ENCODE data around the gene GHRHR.

The GHRHR gene

GRCh38 chr7:30987178-30987577, 23.4 kb downstream of the GHRHR start:
- DNase-seq: no peak

GRCh38 chr7:30987936-30988335, 24.2 kb downstream of the GHRHR start:
- DNase-seq: no peak

- DNase-seq: no peak
Observed at GRCh38 chr7:30988351-30989005, 24.7 kb downstream of the GHRHR start.

DNA sequence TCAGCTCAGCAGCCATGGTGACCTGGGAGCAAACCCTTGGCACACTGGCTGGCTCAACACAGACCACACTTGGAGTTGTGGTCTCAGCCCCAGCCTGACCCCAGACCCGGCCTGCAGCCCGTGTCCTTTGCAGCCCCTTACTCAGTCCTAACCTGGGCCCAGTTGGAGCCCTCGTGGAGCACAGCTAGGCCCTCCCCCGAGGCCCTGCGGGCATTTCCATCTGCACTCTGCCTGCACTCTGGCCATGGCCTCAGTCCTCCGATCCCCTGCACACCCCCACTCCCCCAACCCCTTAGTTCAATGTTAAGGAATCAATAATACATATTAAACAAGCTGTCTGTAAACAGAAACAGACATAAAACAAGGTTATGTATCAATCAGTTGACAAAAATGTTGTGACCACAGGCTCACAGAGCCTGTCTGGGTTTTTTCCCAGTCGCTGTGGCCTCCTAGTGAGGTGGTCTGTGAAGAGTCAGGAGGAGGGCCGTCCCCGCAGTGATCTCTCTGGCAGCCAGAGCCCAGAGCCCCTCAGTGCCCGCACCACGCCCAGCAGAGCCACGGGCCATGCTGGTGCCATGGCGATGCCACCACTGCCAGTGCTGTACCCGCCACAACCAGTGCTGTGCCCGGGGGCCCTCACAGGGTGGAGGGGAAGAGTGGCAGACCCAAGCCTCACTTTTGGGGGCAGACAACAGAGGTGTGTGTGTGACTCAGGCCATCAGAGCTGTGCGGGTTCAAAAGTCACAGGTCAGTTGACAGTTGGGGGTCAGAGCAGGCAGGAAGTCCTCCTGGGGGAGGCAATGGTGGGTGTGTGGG, 25.5 kb downstream of the GHRHR start:
- DNase-seq: no peak

DNA sequence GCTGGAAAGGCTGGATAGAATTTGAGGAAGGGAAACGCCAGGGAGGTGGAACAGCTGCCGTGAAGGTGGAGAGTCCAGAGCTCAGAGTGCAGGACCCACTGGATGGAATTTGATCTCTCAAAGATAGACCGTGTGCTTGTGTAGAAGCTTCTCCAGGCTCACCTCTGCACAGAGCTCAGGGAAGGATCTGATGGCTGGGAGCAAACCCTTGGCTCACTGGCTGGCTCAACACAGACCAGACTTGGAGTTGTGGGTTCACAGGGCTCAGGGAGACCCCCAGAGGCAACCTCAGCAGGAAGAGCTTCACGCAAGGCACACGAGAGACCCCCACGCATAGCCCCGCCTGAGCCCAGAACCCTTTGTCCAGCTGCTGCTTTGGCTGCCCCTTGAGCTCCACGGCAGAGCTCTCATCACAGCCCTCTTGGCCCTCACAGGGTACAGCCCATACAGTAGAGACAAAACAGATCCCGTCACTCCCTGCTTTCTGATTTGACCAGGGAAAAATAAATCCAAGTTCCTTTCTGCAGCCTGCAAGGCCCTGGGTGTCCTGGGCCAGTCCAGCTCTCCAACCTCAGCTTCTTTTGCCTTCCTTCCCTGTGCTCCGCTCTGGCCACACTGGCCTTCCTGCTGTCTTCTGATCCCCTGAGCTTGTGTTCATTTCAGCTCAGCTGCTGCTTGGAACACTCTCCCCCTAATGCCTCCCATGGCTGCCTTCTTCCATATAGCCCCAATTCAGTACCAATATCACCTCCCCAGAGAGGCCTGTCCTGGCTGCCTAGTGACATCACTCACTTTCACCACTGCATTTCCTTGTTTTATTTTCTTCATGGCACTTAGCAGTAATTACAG, 26.3 kb downstream of the GHRHR start:
- no peak for DNase-seq

GRCh38 chr7:30990673-30991170, 27.0 kb downstream of the GHRHR start:
- no peak for DNase-seq

GRCh38 chr7:30992414-30992813, 28.7 kb downstream of the GHRHR start:
- DNase-seq: no peak

- DNase-seq: no peak
Observed at GRCh38 chr7:30994206-30995100, 30.7 kb downstream of the GHRHR start.

DNA sequence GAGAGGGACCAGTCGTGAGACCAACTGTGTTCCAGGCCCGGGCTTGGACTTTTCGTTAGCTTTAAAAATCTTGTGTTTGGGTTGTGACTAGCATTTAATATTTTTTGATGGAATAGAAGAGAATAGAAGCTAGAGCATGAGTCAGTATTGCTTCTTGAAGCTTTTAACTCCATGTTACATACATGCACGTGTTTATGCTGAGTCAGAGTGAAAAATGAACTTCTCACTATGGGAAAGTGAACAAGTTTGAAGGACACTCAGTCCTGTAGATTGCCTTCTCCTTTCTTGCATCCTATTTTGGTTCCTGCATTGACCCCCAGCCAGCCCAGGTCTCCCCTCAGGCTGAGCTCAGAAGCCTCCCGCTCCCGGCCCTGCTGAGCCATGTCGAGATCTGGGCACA, 31.8 kb downstream of the GHRHR start:
- DNase-seq: no peak

DNA sequence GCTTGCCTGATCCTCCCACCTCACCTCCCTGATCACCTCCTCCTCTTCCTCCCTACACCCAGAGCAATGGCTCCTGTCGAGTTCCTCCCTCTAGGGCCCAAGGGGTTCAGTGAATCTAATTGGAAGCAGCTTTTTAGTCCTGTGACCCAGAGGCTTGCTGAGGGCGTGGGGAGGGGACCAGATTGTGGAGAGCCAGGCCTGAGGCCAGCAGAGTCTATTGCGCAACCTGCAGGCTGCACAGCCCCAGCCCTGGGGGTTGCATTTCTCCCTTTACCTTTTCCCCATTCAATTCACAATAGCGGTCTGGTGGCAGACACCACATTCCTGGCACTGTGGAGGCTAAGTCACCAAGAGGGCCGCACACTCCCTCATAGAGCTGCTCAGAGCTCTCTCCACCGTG, 32.5 kb downstream of the GHRHR start:
- DNase-seq: no peak

DNA sequence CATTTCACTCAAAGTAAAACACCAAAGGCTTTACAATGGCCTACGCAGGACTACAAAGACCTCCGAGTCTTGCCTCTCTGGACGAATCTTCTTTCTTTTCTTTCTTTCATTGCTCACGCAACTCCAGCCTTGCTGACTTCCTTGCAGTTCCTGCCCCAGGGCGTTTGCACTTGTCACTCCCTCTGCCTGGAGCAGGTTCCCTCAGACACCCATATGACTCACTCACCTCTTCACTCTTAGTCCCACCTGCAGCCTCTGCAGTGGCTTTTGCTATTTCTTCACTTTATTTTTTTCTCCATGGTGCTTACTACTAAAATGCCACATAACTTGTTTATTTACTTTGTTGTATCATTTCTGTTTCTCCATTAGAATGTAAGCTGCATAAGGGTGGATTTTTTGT, 33.1 kb downstream of the GHRHR start:
- no peak for DNase-seq

DNA sequence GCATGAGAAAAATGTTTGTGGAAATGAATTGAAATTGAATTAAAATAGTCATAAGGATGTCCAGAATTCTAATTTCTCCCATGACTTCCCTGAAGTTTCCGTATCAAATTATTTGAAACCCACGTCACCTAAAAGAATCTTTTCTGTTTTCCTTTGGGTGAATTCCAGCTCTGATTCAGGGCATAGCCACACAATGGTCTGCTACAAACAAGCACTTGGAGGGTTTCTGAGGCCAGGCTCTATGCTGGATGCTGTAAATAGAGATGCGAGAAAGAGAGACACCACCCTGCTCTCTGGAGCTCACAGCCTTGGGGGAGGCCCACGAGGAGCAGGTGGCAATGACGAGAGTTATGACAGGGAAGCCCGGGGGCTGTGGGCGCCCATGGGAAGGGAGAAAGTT, 33.6 kb downstream of the GHRHR start:
- DNase-seq: no peak

- DNase-seq: no peak
Observed at GRCh38 chr7:30998180-30998579, 34.4 kb downstream of the GHRHR start.

- DNase-seq: no peak
Observed at GRCh38 chr7:31000161-31000693, 36.5 kb downstream of the GHRHR start.

DNA sequence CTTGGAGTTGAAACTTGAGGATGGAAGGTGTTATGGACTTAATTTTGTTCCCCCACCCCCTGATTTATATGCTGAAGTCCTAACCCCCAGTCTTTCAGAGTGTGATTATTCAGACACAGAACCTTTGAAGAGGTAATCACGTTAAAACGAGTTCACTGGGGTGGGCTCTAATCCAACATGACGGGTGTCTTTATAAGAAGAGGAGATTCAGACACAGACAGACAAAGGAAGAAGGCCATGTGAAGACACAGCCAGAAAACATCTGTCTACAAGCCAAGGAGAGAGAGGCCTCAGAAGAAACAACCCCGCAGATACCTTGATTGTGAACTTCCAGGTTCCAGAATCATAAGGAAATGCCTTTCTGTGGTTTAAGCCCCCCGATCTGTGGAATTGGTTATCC, 37.0 kb downstream of the GHRHR start:
- no peak for DNase-seq

GRCh38 chr7:31002256-31002655, 38.5 kb downstream of the GHRHR start:
- DNase-seq: no peak

DNA sequence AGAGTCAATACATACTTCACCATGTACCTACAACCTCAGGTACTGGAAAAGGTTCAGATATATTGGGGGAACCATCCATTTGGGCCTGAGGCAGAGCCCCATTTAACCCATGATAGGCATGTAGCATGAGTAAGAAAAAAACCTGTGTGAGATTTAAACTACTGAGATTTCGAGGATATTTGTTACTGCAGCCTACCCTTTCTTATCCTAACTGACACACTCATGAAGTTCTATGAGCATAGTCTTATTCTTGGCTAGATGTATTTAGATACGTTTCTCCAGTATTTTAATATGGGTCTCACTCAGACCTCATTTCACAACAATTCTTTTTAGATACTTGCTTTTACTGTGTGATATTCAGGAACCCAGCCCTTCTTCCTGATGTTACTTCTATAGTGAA, 39.3 kb downstream of the GHRHR start:
- DNase-seq: no peak

GRCh38 chr7:31003721-31004120, 40.0 kb downstream of the GHRHR start:
- no peak for DNase-seq

- no peak for DNase-seq
Observed at GRCh38 chr7:31004393-31004792, 40.6 kb downstream of the GHRHR start.

GRCh38 chr7:31006857-31007256, 43.1 kb downstream of the GHRHR start:
- no peak for DNase-seq

DNA sequence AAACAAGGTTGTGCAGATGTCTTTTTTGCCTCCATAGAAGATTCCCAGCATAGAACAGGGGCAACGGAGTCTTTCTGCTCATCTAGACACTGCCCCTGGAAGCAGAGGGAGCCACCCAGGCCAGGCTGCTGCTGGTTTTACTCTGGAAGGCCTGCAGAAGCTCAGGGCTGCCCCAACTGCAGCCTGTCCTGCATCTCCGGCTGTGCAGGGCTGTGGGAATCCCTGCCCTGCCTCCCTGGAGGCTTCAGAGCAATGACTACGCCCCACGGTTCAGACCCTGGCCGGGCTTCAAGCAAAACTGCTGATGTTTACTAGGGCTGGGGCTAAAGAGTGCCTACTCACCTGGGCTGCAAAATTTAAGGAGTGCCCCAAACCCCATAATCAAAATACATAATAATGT, 43.9 kb downstream of the GHRHR start:
- no peak for DNase-seq

- DNase-seq: no peak
Observed at GRCh38 chr7:31014826-31015225, 51.1 kb downstream of the GHRHR start.
